SK-N-SH treated with all-trans-retinoic acid at 6 μM for 48 hours (cell line): Measurements from ENCODE around the gene GGT7.
A peak's percentile ranks its signal among the peaks of the same experiment; 100 is the strongest.
"Not testable (repeated sequence)": the region's sequence is repeated elsewhere in the genome, so short reads cannot be mapped to it uniquely, and the experiment has no call there.

Experiments
- ATAC-seq: fragments of 200-7000 bp; cut with Tn5 transposase; 3 replicates; pipeline ENCODE4 v1.9.1; 2020; ENCODE audit warnings: mild to moderate bottlenecking, moderate library complexity
- ARNTL ChIP-seq: fragments of 450-650 bp; formaldehyde crosslinking; IDR thresholded peaks from 2 replicates; pipeline ENCODE4 v1.5.0; 2020; ENCODE audit warnings: low read depth, mild to moderate bottlenecking, moderate library complexity, borderline replicate concordance
- BACH2 ChIP-seq: fragments of 250-450 bp; sonication (Bioruptor Pico); IDR thresholded peaks from 2 replicates; pipeline ENCODE4 v1.9.0; 2021; ENCODE audit warnings: mild to moderate bottlenecking, borderline replicate concordance
- CREB5 ChIP-seq: fragments of 250-450 bp; sonication (Bioruptor Pico); IDR thresholded peaks from 2 replicates; pipeline ENCODE4 v1.5.1; 2020; ENCODE audit warnings: low read depth, mild to moderate bottlenecking, moderate library complexity
- ESRRG ChIP-seq: fragments of 250-450 bp; sonication (Bioruptor Pico); IDR thresholded peaks from 2 replicates; pipeline ENCODE4 v1.6.1; 2021; ENCODE audit warnings: mild to moderate bottlenecking
- GLIS3 ChIP-seq: fragments of 250-450 bp; sonication (Bioruptor Pico); IDR thresholded peaks from 2 replicates; pipeline ENCODE4 v1.5.0; 2020; ENCODE audit warnings: mild to moderate bottlenecking, moderate library complexity
- ISL1 ChIP-seq: fragments of 250-450 bp; sonication (Bioruptor Pico); IDR thresholded peaks from 2 replicates; pipeline ENCODE4 v2.1.2; 2022; ENCODE audit warnings: mild to moderate bottlenecking, moderate library complexity
- PATZ1 ChIP-seq: fragments of 250-450 bp; sonication (Bioruptor Pico); IDR thresholded peaks from 2 replicates; pipeline ENCODE4 v1.8.0; 2020; ENCODE audit warnings: mild to moderate bottlenecking, moderate library complexity, borderline replicate concordance
- RARB ChIP-seq: fragments of 250-450 bp; sonication (Bioruptor Pico); IDR thresholded peaks from 2 replicates; pipeline ENCODE4 v1.8.0; 2021; ENCODE audit warnings: mild to moderate bottlenecking, moderate library complexity
- TCF4 ChIP-seq: fragments of 250-450 bp; sonication (Bioruptor Pico); IDR thresholded peaks from 2 replicates; pipeline ENCODE4 v1.8.0; 2021; ENCODE audit warnings: mild to moderate bottlenecking, moderate library complexity, borderline replicate concordance
- TOX ChIP-seq: fragments of 250-450 bp; sonication (Bioruptor Pico); IDR thresholded peaks from 2 replicates; pipeline ENCODE4 v1.8.0; 2021; ENCODE audit warnings: mild to moderate bottlenecking, moderate library complexity, borderline replicate concordance
- TSHZ2 ChIP-seq: fragments of 250-450 bp; sonication (Bioruptor Pico); IDR thresholded peaks from 2 replicates; pipeline ENCODE4 v1.5.0; 2020; ENCODE audit warnings: mild to moderate bottlenecking, moderate library complexity
- ZFP3 ChIP-seq: fragments of 250-450 bp; sonication (Bioruptor Pico); IDR thresholded peaks from 2 replicates; pipeline ENCODE4 v1.5.0; 2020; ENCODE audit warnings: mild to moderate bottlenecking, moderate library complexity
- ZFP30 ChIP-seq: fragments of 450-650 bp; formaldehyde crosslinking; IDR thresholded peaks from 2 replicates; pipeline ENCODE4 v1.5.0; 2022; ENCODE audit warnings: mild to moderate bottlenecking, moderate library complexity
- ZNF70 ChIP-seq: fragments of 450-650 bp; formaldehyde crosslinking; IDR thresholded peaks from 2 replicates; pipeline ENCODE4 v1.5.0; 2020; ENCODE audit warnings: mild to moderate bottlenecking, moderate library complexity

The GGT7 gene

GRCh38 chr20:34907616-34908469 is 35.2 kb upstream of the GGT7 start:
- TF ChIP-seq ISL1 (CRISPR knock-in tag) (peak; percentile 46; the same call in 1 of the 2 replicates), ZFP3 (CRISPR knock-in tag) (0 out of 2 replicates have a peak, but pooled peaks have one; percentile 51), CREB5 (CRISPR knock-in tag) (no peak)
- peak; percentile 97 for ATAC-seq

GRCh38 chr20:34904202-34904621 is 31.6 kb upstream of the GGT7 start:
- no peak for ATAC-seq
- TF ChIP-seq ZNF70 (CRISPR knock-in tag): no peak
- TF ChIP-seq TSHZ2 (CRISPR knock-in tag): no peak
- TF ChIP-seq TOX: no peak
- no peak for TF ChIP-seq ARNTL (CRISPR knock-in tag)

GRCh38 chr20:34898731-34899130 is 26.1 kb upstream of the GGT7 start:
- ATAC-seq: not testable (repeated sequence)

GRCh38 chr20:34898129-34898528 is 25.5 kb upstream of the GGT7 start:
- not testable (repeated sequence) for ATAC-seq

- TF ChIP-seq ARNTL (CRISPR knock-in tag): no peak
- peak; percentile 80 for ATAC-seq
These were observed 23.5 kb upstream of the GGT7 start for GRCh38 chr20:34896086-34896621.

- TF ChIP-seq TCF4 (CRISPR knock-in tag) (no peak), GLIS3 (no peak)
- no peak for ATAC-seq
These were observed 22.8 kb upstream of the GGT7 start for GRCh38 chr20:34895465-34895864.

GRCh38 chr20:34894723-34895122 is 22.1 kb upstream of the GGT7 start:
- no peak for ATAC-seq
- no peak for TF ChIP-seq ZNF70 (CRISPR knock-in tag)
- no peak for TF ChIP-seq TSHZ2 (CRISPR knock-in tag)
- no peak for TF ChIP-seq PATZ1 (CRISPR knock-in tag)
- TF ChIP-seq ESRRG (CRISPR knock-in tag): no peak
- TF ChIP-seq TCF4 (CRISPR knock-in tag): no peak
- TF ChIP-seq BACH2: no peak
- no peak for TF ChIP-seq ZFP30
- no peak for TF ChIP-seq ARNTL (CRISPR knock-in tag)
- no peak for TF ChIP-seq ZFP3 (CRISPR knock-in tag)
- no peak for TF ChIP-seq RARB (CRISPR knock-in tag)
